GM23338 (cell line): ENCODE results near the gene RPL28. TPM values are rescaled to one million over a fixed set of nuclear protein-coding genes. Genes with fewer than 3 reads are reported as not detected.

ENCODE experiments used
- ATAC-seq: fragments of 200-7000 bp; cut with Tn5 transposase; 3 replicates; pipeline ENCODE4 v1.9.1; 2020
- DNase-seq: peaks from one replicate; pipeline ENCODE4 v3.0.0-alpha.2; 2015; ENCODE audit warnings: low spot score
- H2AFZ ChIP-seq: fragments of 200-600 bp; sonication (generic); 2 replicates; pipeline ENCODE4 v1.8.0; 2016; ENCODE audit warnings: antibody characterized with exemption, mild to moderate bottlenecking, moderate library complexity
- H3F3A ChIP-seq: fragments of 200-600 bp; sonication (generic); replicated peaks from 2 replicates; pipeline ENCODE4 v1.8.0; 2017; ENCODE audit warnings: antibody characterized with exemption, mixed run types, low read depth
- H3K27ac ChIP-seq: fragments of 200-600 bp; sonication (generic); 2 replicates; pipeline ENCODE4 v1.6.1; 2016; ENCODE audit warnings: low read depth
- H3K27me3 ChIP-seq: fragments of 200-600 bp; sonication (generic); 2 replicates; pipeline ENCODE4 v1.8.0; 2016; ENCODE audit warnings: mild to moderate bottlenecking, mixed run types, moderate library complexity; ENCODE audit not compliant: insufficient read depth
- H3K36me3 ChIP-seq: fragments of 200-600 bp; sonication (generic); 2 replicates; pipeline ENCODE4 v1.8.0; 2016; ENCODE audit warnings: mild to moderate bottlenecking; ENCODE audit not compliant: insufficient read depth
- H3K4me1 ChIP-seq: fragments of 200-600 bp; sonication (generic); 2 replicates; pipeline ENCODE4 v1.8.0; 2016; ENCODE audit warnings: mild to moderate bottlenecking, moderate library complexity; ENCODE audit not compliant: insufficient read depth
- H3K4me2 ChIP-seq: fragments of 200-600 bp; sonication (generic); 2 replicates; pipeline ENCODE4 v1.7.1; 2017; ENCODE audit warnings: mixed run types
- H3K4me3 ChIP-seq: fragments of 200-600 bp; sonication (generic); 2 replicates; pipeline ENCODE4 v1.6.1; 2016; ENCODE audit warnings: mixed run types
- H3K79me2 ChIP-seq: fragments of 200-600 bp; sonication (generic); replicated peaks from 2 replicates; pipeline ENCODE4 v1.8.0; 2017; ENCODE audit warnings: mild to moderate bottlenecking; ENCODE audit not compliant: insufficient read depth
- H3K9me2 ChIP-seq: fragments of 200-600 bp; sonication (generic); 2 replicates; pipeline ENCODE4 v1.8.0; 2017; ENCODE audit not compliant: insufficient read depth
- H4K20me1 ChIP-seq: fragments of 200-600 bp; sonication (generic); replicated peaks from 2 replicates; pipeline ENCODE4 v1.8.0; 2017; ENCODE audit warnings: mild to moderate bottlenecking; ENCODE audit not compliant: insufficient read depth
- H3K27ac Mint-ChIP-seq: 2 replicates; pipeline ENCODE4 v1.8.0; 2020; ENCODE audit warnings: inconsistent platforms, mild to moderate bottlenecking, moderate library complexity, mixed read lengths
- H3K27me3 Mint-ChIP-seq: 3 replicates; pipeline ENCODE4 v1.8.0; 2022; ENCODE audit warnings: low read depth, mild to moderate bottlenecking, moderate library complexity, mixed read lengths, inconsistent platforms; ENCODE audit not compliant: insufficient read depth, poor library complexity
- H3K36me3 Mint-ChIP-seq: 3 replicates; pipeline ENCODE4 v1.8.0; 2021; ENCODE audit warnings: low read depth, mild to moderate bottlenecking, inconsistent platforms, moderate library complexity, mixed read lengths
- H3K4me1 Mint-ChIP-seq: 3 replicates; pipeline ENCODE4 v1.8.0; 2020; ENCODE audit warnings: mild to moderate bottlenecking, inconsistent platforms, mixed read lengths
- H3K4me3 Mint-ChIP-seq: 3 replicates; pipeline ENCODE4 v1.8.0; 2021; ENCODE audit warnings: moderate library complexity, mild to moderate bottlenecking, inconsistent platforms, mixed read lengths
- H3K9me3 Mint-ChIP-seq: 3 replicates; pipeline ENCODE4 v1.8.0; 2020; ENCODE audit warnings: moderate library complexity, mild to moderate bottlenecking, inconsistent platforms, mixed read lengths
- CREB1 ChIP-seq: fragments of 250-450 bp; sonication (Bioruptor Pico); IDR thresholded peaks from 2 replicates; pipeline ENCODE4 v1.5.0; 2020; ENCODE audit warnings: low read depth, mild to moderate bottlenecking, moderate library complexity
- CTCF ChIP-seq, 2 experiments: fragments of 200-600 bp in 1 of 2; sonication (generic) in 1 of 2; conservative IDR thresholded peaks; 2 replicates each; pipeline versions ENCODE4 v1.5.1 to v1.6.1; 2016 to 2017; ENCODE audit warnings: antibody characterized with exemption in 2 of 2, low read depth in 2 of 2, mild to moderate bottlenecking in 2 of 2, moderate library complexity in 1 of 2
- ETS1 ChIP-seq: IDR thresholded peaks from 2 replicates; pipeline ENCODE4 v1.6.1; 2016; ENCODE audit warnings: antibody characterized with exemption
- EZH2 ChIP-seq: fragments of 200-600 bp; sonication (generic); IDR thresholded peaks from one replicate; pipeline ENCODE4 v1.8.0; 2017; ENCODE audit warnings: antibody characterized with exemption, mild to moderate bottlenecking, low read depth; ENCODE audit not compliant: unreplicated experiment
- EZH2phosphoT487 ChIP-seq: fragments of 200-600 bp; sonication (generic); IDR thresholded peaks from one replicate; pipeline ENCODE4 v1.8.1; 2018; ENCODE audit warnings: antibody characterized with exemption; ENCODE audit not compliant: unreplicated experiment
- POLR2AphosphoS5 ChIP-seq: IDR thresholded peaks from 2 replicates; pipeline ENCODE4 v1.6.1; 2016; ENCODE audit warnings: antibody characterized with exemption, low read depth
- REST ChIP-seq: IDR thresholded peaks from one replicate; pipeline ENCODE4 v1.6.1; 2018; ENCODE audit warnings: antibody characterized with exemption; ENCODE audit not compliant: unreplicated experiment
- STAT1 ChIP-seq: IDR thresholded peaks from one replicate; pipeline ENCODE4 v1.6.1; 2016; ENCODE audit warnings: antibody characterized with exemption; ENCODE audit not compliant: unreplicated experiment
- ZNF114 ChIP-seq: fragments of 250-450 bp; sonication (Bioruptor Pico); IDR thresholded peaks from 2 replicates; pipeline ENCODE4 v1.5.0; 2020; ENCODE audit warnings: mild to moderate bottlenecking, moderate library complexity
- ZNF331 ChIP-seq: fragments of 250-450 bp; sonication (Bioruptor Pico); IDR thresholded peaks from 2 replicates; pipeline ENCODE4 v1.5.0; 2020; ENCODE audit warnings: low read depth, mild to moderate bottlenecking, moderate library complexity
- polyA plus RNA-seq: library from polyadenylated mRNA; unstranded; fragments of >200 nt; fragmentation: Nextera tagmentation; extraction: Ambion mirVana; gene quantifications from 2 replicates; pipeline ENCODE4 v1.2.1, GENCODE V29; 2016
- total RNA-seq: library from RNA; depleted of rRNA; stranded (reverse); fragments of >200 nt; shearing (Covaris generic); gene quantifications from 2 replicates; pipeline ENCODE4 v1.2.3, GENCODE V29; 2014

The RPL28 gene
- total and polyA plus RNA-seq, 2 experiments from 2014 or later, result 737 to 1,528 TPM

GRCh38 chr19:55355213-55355821 is 30.4 kb upstream of the RPL28 start (continued):
- TF ChIP-seq REST (no peak), CREB1 (CRISPR knock-in tag) (no peak), EZH2 (no peak), CTCF (conservative IDR thresholded peaks at IDR 0.05; ENCODE audit: low read depth in 2 of 2) (no peak)

- H3K27ac ChIP-seq, result no peak overlapping the region
- Mint-ChIP-seq H3K4me1 (peaks cover 7% of the 10 kb centered on the region; the same call in 2 of the 3 replicates), H3K9me3 (no peaks in the 10 kb centered on the region), H3K27me3 (peaks cover 41% of the 10 kb centered on the region), H3K4me3 (no peak overlapping the region), H3K27ac (no peak overlapping the region), H3K36me3 (no peaks in the 10 kb centered on the region)
- no peaks in the 10 kb centered on the region for H3K36me3 ChIP-seq
- ATAC-seq (no peak), DNase-seq (no peak)
- H2AFZ ChIP-seq, result no peak overlapping the region
- H3K79me2 ChIP-seq, result no peaks in the 10 kb centered on the region
- H3K4me2 ChIP-seq, result no peak overlapping the region
- H3K4me3 ChIP-seq, result no peak overlapping the region
- peaks cover 36% of the 10 kb centered on the region for H3K27me3 ChIP-seq
- no peaks in the 10 kb centered on the region for H4K20me1 ChIP-seq
- no peaks in the 10 kb centered on the region for H3K9me2 ChIP-seq
- peaks cover 4% of the 10 kb centered on the region; the same call in 1 of the 2 replicates for H3K4me1 ChIP-seq
- H3F3A ChIP-seq, result peaks cover 9% of the 10 kb centered on the region
- TF ChIP-seq ZNF114 (CRISPR knock-in tag) (no peak), POLR2AphosphoS5 (no peak), STAT1 (no peak), CTCF (conservative IDR thresholded peaks at IDR 0.05; ENCODE audit: low read depth in 2 of 2) (no peak), EZH2 (no peak), ETS1 (no peak), CREB1 (CRISPR knock-in tag) (no peak), REST (no peak), EZH2phosphoT487 (no peak), ZNF331 (CRISPR knock-in tag) (no peak)
Observed at GRCh38 chr19:55358493-55358892, 27.2 kb upstream of the RPL28 start.
